Bronchial epithelial cell (primary cell): ENCODE results near the gene DONSON. TPM values are rescaled to one million over a fixed set of nuclear protein-coding genes. Genes with fewer than 3 reads are reported as not detected.

Experiments used
- DNase-seq: peaks from one replicate; pipeline ENCODE4 v3.0.0-alpha.2; 2010; ENCODE audit warnings: low read depth
- FAIRE-seq: peaks from 2 replicates; lab custom pipeline; 2011; peaks lifted over from hg19 to GRCh38; lab: Jason Lieb, UNC
- H3K27me3 ChIP-seq: 2 replicates; pipeline ENCODE4 v1.5.1; 2011; ENCODE audit warnings: low read length; ENCODE audit not compliant: control insufficient read depth, insufficient read depth
- H3K36me3 ChIP-seq: 2 replicates; pipeline ENCODE4 v1.5.1; 2011; ENCODE audit warnings: low read length; ENCODE audit not compliant: control insufficient read depth, insufficient read depth
- H3K4me3 ChIP-seq: 2 replicates; pipeline ENCODE4 v1.5.1; 2011; ENCODE audit warnings: mild to moderate bottlenecking, low read depth, low read length, control low read depth
- total RNA-seq: library from RNA; depleted of rRNA; stranded (reverse); fragments of >200 nt; gene quantifications from 2 replicates; pipeline ENCODE4 v1.2.1, GENCODE V29; 2014
- TF ChIP-seq, protein P1 (sequence below): IDR thresholded peaks from 2 replicates; pipeline ENCODE4 v1.5.1; 2011; ENCODE audit warnings: mild to moderate bottlenecking, moderate library complexity, low read length, control low read depth, inconsistent platforms; ENCODE audit not compliant: insufficient read depth, severe bottlenecking

The DONSON gene
- total RNA-seq, 1 donor from 2014 or later = 6.6 TPM

GRCh38 chr21:33559813-33560212 lies 28.7 kb downstream of the DONSON start:
- TF ChIP-seq, protein P1, sequence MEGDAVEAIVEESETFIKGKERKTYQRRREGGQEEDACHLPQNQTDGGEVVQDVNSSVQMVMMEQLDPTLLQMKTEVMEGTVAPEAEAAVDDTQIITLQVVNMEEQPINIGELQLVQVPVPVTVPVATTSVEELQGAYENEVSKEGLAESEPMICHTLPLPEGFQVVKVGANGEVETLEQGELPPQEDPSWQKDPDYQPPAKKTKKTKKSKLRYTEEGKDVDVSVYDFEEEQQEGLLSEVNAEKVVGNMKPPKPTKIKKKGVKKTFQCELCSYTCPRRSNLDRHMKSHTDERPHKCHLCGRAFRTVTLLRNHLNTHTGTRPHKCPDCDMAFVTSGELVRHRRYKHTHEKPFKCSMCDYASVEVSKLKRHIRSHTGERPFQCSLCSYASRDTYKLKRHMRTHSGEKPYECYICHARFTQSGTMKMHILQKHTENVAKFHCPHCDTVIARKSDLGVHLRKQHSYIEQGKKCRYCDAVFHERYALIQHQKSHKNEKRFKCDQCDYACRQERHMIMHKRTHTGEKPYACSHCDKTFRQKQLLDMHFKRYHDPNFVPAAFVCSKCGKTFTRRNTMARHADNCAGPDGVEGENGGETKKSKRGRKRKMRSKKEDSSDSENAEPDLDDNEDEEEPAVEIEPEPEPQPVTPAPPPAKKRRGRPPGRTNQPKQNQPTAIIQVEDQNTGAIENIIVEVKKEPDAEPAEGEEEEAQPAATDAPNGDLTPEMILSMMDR = no peak
- peaks cover 19% of the 10 kb centered on the region for H3K36me3 ChIP-seq
- FAIRE-seq (no peak), DNase-seq (no peak)
- H3K27me3 ChIP-seq = no peaks in the 10 kb centered on the region
- H3K4me3 ChIP-seq = no peak overlapping the region

DNA sequence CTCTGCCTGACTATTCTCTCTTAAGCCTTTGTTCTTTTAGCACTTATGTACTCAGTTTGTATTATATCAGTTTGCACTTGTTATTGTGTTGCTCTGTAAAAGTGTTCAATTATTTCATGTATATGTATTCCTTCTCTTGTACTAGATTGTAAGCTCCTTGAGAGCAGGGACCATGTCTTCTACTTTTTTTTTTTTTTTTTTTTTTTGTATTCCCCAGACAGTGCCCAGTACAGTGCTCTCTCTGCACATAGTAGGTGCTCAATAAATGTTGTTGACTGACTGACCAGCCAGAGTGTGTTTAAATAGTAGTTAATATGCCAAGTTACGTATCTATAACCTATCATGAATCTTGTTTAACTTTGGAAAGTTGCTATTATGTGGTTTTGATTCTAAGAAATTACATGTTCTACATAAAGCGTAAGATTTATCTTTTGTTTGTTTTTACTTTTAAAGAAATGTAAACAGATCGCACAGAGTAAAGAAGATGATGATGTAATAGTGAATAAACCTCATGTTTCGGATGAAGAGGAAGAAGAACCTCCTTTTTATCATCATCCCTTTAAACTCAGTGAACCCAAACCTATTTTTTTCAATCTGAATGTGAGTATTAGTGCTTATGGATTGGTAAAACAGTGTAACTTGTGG lies 29.6 kb downstream of the DONSON start:
- FAIRE-seq (no peak), DNase-seq (no peak)
- TF ChIP-seq, protein P1 = no peak
- Histone ChIP-seq H3K4me3 (no peak overlapping the region), H3K27me3 (no peaks in the 10 kb centered on the region), H3K36me3 (peaks cover 22% of the 10 kb centered on the region)

DNA sequence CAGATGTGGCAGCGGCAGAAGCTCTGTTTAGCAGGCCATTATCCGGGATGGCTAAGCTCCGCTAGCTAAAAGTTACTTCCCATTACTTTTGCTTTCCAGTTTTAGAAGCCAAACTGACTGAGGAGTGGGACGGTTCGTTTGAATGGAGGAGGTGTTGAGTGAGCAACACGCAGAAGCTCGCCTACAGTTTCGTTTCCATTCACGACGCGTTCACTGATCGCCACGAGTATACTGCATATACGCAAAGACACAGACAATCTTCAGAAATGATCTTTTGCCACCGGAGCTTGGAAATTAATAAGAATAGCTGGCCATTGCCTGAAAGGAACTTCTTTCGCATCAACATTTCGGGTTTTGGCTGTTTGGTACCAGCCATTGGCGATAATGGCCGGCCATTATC lies 31.0 kb downstream of the DONSON start:
- Histone ChIP-seq H3K27me3 (no peaks in the 10 kb centered on the region), H3K4me3 (no peak overlapping the region), H3K36me3 (peaks cover 29% of the 10 kb centered on the region)
- TF ChIP-seq, protein P1 = no peak
- FAIRE-seq = no peak
- no peak for DNase-seq

GRCh38 chr21:33554982-33555344 lies 33.5 kb downstream of the DONSON start:
- TF ChIP-seq, protein P1 = no peak
- peaks cover 28% of the 10 kb centered on the region for H3K36me3 ChIP-seq
- no peak overlapping the region for H3K4me3 ChIP-seq
- no peaks in the 10 kb centered on the region for H3K27me3 ChIP-seq
- no peak for DNase-seq
- FAIRE-seq = no peak

DNA sequence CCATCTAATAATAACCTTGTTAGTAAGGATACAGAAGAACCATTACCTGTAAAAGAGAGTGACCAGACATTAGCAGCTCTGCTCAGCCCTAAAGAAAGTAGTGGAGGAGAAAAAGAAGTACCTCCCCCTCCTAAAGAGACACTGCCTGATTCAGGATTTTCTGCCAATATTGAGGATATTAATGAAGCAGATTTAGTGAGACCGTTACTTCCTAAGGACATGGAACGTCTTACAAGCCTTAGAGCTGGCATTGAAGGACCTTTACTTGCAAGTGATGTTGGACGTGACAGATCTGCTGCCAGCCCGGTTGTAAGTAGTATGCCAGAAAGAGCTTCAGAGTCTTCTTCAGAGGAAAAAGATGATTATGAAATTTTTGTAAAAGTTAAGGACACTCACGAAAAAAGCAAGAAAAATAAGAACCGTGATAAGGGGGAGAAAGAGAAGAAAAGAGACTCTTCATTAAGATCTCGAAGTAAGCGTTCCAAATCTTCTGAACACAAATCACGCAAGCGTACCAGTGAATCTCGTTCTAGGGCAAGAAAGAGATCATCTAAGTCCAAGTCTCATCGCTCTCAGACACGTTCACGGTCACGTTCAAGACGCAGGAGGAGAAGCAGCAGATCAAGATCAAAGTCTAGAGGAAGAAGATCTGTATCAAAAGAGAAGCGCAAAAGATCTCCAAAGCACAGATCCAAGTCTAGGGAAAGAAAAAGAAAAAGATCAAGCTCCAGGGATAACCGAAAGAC lies 34.1 kb downstream of the DONSON start:
- Histone ChIP-seq H3K36me3 (peaks cover 26% of the 10 kb centered on the region), H3K4me3 (no peak overlapping the region), H3K27me3 (no peaks in the 10 kb centered on the region)
- no peak for FAIRE-seq
- no peak for DNase-seq
- TF ChIP-seq, protein P1 = no peak
